Measurements from ENCODE around the gene PPP1R17.

Gene PPP1R17

DNA sequence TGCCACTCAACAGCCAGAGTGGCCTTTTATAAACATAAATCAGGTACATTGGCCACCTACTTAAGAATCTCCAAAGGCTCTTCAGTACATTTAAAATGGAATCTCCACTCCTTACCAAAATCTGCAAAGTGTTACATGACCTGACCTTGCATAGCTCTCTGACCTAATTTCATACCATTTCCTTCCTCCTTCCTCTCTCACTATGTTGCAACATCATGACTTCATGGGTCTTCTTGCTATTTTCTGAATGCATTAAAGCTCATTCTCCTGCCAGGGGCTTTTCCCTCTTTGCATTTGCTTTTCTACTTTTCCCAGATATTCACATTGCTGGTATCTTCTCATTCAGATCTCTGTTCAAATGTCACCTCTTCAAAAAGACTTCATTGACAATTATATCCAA, 22.1 kb upstream of the PPP1R17 start (continued):
- TF ChIP-seq KLF8 (tag by site-specific recombination; IDR thresholded peaks at IDR 0.05) (no peak), ZNF555 (tag by site-specific recombination; conservative IDR thresholded peaks at IDR 0.05) (no peak), ZNF626 (tag by site-specific recombination; IDR thresholded peaks at IDR 0.05) (no peak)

DNA sequence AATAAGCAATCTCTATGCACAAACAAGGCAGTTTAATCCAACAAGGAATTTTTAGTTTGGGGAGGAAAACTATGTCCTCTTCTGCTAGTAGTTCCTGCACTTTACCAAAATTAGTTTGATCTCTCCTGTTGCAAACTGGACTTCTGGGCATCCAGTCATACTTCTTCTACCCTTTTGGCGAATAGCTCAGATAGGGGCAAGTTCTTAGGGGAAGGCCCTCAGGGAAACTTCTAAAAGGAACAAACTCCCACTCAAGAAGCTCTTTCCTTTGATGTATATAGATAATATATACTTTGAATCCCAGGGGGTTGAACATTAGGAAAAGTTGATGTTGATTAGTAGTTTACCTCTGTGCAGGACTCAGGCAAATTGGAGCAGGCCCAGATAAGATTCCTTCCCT, 21.5 kb upstream of the PPP1R17 start:
- Histone ChIP-seq H3K4me3 (ENCODE audit: low read depth, low read length) (no peak overlapping the region), H3K9me3 (ENCODE audit: control insufficient read depth, insufficient read depth, low read depth, low read length) (no peaks in the 10 kb centered on the region), H3K36me3 (ENCODE audit: control insufficient read depth in 2 of 2, insufficient read depth in 1 of 2, low read length in 2 of 2) (no peaks in the 10 kb centered on the region), H3K27ac (ENCODE audit: extremely low read depth, low read depth, low read length) (no peak overlapping the region), H3K4me1 (ENCODE audit: control insufficient read depth, insufficient read depth, low read length) (no peaks in the 10 kb centered on the region)
- ChIA-PET POLR2A (no interaction called here), CTCF (interaction anchor here (1.2 kb wide), 1 partner anchor 18 kb away, joined by 4 read pairs; no protein-coding TSS in a partner anchor)
- no peak for TF ChIP-seq ZNF571 (tag by site-specific recombination; IDR thresholded peaks at IDR 0.05)
- TF ChIP-seq ZNF585B (tag by site-specific recombination; IDR thresholded peaks at IDR 0.05), result no peak
- TF ChIP-seq, protein P1, sequence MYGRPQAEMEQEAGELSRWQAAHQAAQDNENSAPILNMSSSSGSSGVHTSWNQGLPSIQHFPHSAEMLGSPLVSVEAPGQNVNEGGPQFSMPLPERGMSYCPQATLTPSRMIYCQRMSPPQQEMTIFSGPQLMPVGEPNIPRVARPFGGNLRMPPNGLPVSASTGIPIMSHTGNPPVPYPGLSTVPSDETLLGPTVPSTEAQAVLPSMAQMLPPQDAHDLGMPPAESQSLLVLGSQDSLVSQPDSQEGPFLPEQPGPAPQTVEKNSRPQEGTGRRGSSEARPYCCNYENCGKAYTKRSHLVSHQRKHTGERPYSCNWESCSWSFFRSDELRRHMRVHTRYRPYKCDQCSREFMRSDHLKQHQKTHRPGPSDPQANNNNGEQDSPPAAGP (tag by site-specific recombination; IDR thresholded peaks at IDR 0.05), result no peak
- no peak for TF ChIP-seq ZNF354C (tag by site-specific recombination; IDR thresholded peaks at IDR 0.05; ENCODE audit: borderline replicate concordance, low read depth)

DNA sequence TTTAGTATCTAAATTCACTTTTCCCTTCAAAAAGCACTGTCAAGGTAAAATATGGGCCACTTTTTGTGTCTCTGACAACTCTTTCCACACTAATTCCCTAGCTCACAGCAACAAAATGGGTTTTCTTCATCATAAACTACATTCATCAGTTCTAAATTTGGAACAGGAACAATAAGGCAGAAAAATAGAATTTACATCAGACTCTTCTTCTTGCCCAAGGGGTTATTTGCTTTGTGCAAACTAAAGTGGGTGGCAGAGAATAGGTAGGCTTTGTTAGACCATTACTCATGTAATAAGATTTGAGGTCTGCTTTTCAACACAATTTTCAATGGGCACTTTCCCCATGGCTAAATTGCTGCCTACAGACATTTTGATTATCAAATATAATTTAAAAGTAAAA, 17.6 kb upstream of the PPP1R17 start:
- Histone ChIP-seq H3K4me1 (ENCODE audit: control insufficient read depth, insufficient read depth, low read length) (no peaks in the 10 kb centered on the region), H3K4me3 (ENCODE audit: low read depth, low read length) (no peak overlapping the region), H3K27ac (ENCODE audit: extremely low read depth, low read depth, low read length) (no peak overlapping the region), H3K9me3 (ENCODE audit: control insufficient read depth, insufficient read depth, low read depth, low read length) (no peaks in the 10 kb centered on the region), H3K36me3 (ENCODE audit: control insufficient read depth in 2 of 2, insufficient read depth in 1 of 2, low read length in 2 of 2) (no peaks in the 10 kb centered on the region)
- ChIA-PET POLR2A (no interaction called here), CTCF (no interaction called here)
- TF ChIP-seq ZNF654 (tag by site-specific recombination; IDR thresholded peaks at IDR 0.05; ENCODE audit: low read depth), result no peak
- no peak for TF ChIP-seq ZNF184 (tag by site-specific recombination; IDR thresholded peaks at IDR 0.05)
- TF ChIP-seq, protein P2, sequence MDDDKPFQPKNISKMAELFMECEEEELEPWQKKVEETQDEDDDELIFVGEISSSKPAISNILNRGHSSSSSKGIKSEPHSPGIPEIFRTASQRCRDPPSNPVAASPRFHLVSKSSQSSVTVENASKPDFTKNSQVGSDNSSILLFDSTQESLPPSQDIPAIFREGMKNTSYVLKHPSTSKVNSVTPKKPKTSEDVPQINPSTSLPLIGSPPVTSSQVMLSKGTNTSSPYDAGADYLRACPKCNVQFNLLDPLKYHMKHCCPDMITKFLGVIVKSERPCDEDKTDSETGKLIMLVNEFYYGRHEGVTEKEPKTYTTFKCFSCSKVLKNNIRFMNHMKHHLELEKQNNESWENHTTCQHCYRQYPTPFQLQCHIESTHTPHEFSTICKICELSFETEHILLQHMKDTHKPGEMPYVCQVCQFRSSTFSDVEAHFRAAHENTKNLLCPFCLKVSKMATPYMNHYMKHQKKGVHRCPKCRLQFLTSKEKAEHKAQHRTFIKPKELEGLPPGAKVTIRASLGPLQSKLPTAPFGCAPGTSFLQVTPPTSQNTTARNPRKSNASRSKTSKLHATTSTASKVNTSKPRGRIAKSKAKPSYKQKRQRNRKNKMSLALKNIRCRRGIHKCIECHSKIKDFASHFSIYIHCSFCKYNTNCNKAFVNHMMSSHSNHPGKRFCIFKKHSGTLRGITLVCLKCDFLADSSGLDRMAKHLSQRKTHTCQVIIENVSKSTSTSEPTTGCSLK (tag by site-specific recombination; IDR thresholded peaks at IDR 0.05), result no peak
- TF ChIP-seq FEZF1 (tag by site-specific recombination; IDR thresholded peaks at IDR 0.05), result no peak
- TF ChIP-seq ZNF664 (tag by site-specific recombination; IDR thresholded peaks at IDR 0.05), result no peak
- TF ChIP-seq ZNF473 (tag by site-specific recombination; IDR thresholded peaks at IDR 0.05), result no peak
- TF ChIP-seq, protein P3, sequence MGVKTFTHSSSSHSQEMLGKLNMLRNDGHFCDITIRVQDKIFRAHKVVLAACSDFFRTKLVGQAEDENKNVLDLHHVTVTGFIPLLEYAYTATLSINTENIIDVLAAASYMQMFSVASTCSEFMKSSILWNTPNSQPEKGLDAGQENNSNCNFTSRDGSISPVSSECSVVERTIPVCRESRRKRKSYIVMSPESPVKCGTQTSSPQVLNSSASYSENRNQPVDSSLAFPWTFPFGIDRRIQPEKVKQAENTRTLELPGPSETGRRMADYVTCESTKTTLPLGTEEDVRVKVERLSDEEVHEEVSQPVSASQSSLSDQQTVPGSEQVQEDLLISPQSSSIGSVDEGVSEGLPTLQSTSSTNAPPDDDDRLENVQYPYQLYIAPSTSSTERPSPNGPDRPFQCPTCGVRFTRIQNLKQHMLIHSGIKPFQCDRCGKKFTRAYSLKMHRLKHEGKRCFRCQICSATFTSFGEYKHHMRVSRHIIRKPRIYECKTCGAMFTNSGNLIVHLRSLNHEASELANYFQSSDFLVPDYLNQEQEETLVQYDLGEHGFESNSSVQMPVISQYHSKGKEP (tag by site-specific recombination; IDR thresholded peaks at IDR 0.05), result no peak
- TF ChIP-seq ZNF239 (tag by site-specific recombination; IDR thresholded peaks at IDR 0.05), result no peak
- no peak for TF ChIP-seq ZNF529 (tag by site-specific recombination; IDR thresholded peaks at IDR 0.05; ENCODE audit: insufficient replicate concordance)
- no peak for TF ChIP-seq ZNF37A (tag by site-specific recombination; IDR thresholded peaks at IDR 0.05)
- TF ChIP-seq ZIC2 (tag by site-specific recombination; IDR thresholded peaks at IDR 0.05), result no peak
- TF ChIP-seq ZNF16 (tag by site-specific recombination; IDR thresholded peaks at IDR 0.05; ENCODE audit: low read depth), result no peak
- no peak for TF ChIP-seq ZNF530 (tag by site-specific recombination; IDR thresholded peaks at IDR 0.05; ENCODE audit: low read depth)

Data from HEK293 (cell line).